Thymus (tissue), 11 donors: ENCODE data around the gene BUB3. TPM values are rescaled to one million over a fixed set of nuclear protein-coding genes. Genes with fewer than 3 reads are reported as not detected.
"Not testable (repeated sequence)": the region's sequence is repeated elsewhere in the genome, so short reads cannot be mapped to it uniquely, and the experiment has no call there.

Source experiments
- DNase-seq, 9 donors: peaks; one replicate each; pipeline ENCODE4 v3.0.0-alpha.2; 2013; ENCODE audit warnings: low spot score in 9 of 9, low read depth in 6 of 9, missing footprints in 1 of 9
- H3K27ac ChIP-seq, 2 donors: one replicate each; pipeline ENCODE4 v1.5.1; 2013; ENCODE audit warnings: control low read depth in 1 of 2, low read depth in 1 of 2, low read length in 1 of 2, mild to moderate bottlenecking in 1 of 2, moderate library complexity in 1 of 2
- H3K27me3 ChIP-seq, 2 donors: one replicate each; pipeline ENCODE4 v1.5.1; 2013; ENCODE audit warnings: low read length in 1 of 2; ENCODE audit not compliant: control insufficient read depth in 2 of 2, insufficient read depth in 1 of 2
- H3K36me3 ChIP-seq, 2 donors: one replicate each; pipeline ENCODE4 v1.5.1; 2013; ENCODE audit warnings: low read length in 1 of 2, mild to moderate bottlenecking in 1 of 2, moderate library complexity in 1 of 2; ENCODE audit not compliant: control insufficient read depth in 2 of 2, insufficient read depth in 2 of 2
- H3K4me1 ChIP-seq, 2 donors: one replicate each; pipeline ENCODE4 v1.5.1; 2013; ENCODE audit warnings: low read length in 2 of 2; ENCODE audit not compliant: control insufficient read depth in 2 of 2, insufficient read depth in 2 of 2
- H3K4me3 ChIP-seq, 2 donors: one replicate each; pipeline ENCODE4 v1.5.1; 2013; ENCODE audit warnings: low read length in 2 of 2, control low read depth in 1 of 2, mild to moderate bottlenecking in 1 of 2
- H3K9me3 ChIP-seq, 2 donors: one replicate each; pipeline ENCODE4 v1.5.1; 2013; ENCODE audit warnings: low read length in 1 of 2, mild to moderate bottlenecking in 1 of 2; ENCODE audit not compliant: control insufficient read depth in 2 of 2, insufficient read depth in 1 of 2
- WGBS: extraction: QIAGEN DNeasy Blood & Tissue Kit; methylation state at CpG from one replicate; pipeline ENCODE4 v1.1.7; 2013; 5-methylcytosine and 5-hydroxymethylcytosine counted together
- polyA plus RNA-seq: library from polyadenylated mRNA; stranded (reverse); fragments of 200-250 nt; gene quantifications from one replicate; pipeline ENCODE4 v1.2.3, GENCODE V29; 2013
- total RNA-seq: library from RNA; stranded (reverse); fragments of 120-200 nt; gene quantifications from one replicate; pipeline ENCODE4 v1.2.4, GENCODE V29; 2013
- donor health status: healthy.

The BUB3 gene
- total and polyA plus RNA-seq, 2 donors = 76.6 to 163 TPM

- H3K9me3 ChIP-seq = no peaks in the 10 kb centered on the region
- no peak overlapping the region for H3K4me3 ChIP-seq
- no peak for DNase-seq
- H3K36me3 ChIP-seq = peaks cover 35 to 68% of the 10 kb centered on the region in 2 donors
- WGBS = 97% methylated on average over 2 of the region's 2 CpGs
- no peak overlapping the region for H3K27ac ChIP-seq
- no peaks in the 10 kb centered on the region for H3K27me3 ChIP-seq
- peaks cover 6 to 8% of the 10 kb centered on the region in 2 donors for H3K4me1 ChIP-seq
Observed at GRCh38 chr10:123164319-123164718, 10.1 kb downstream of the BUB3 start.

- WGBS = 96% methylated on average over 4 of the region's 4 CpGs
- no peak for DNase-seq
- Histone ChIP-seq H3K9me3 (no peaks in the 10 kb centered on the region), H3K27ac (no peak overlapping the region), H3K4me1 (peaks cover 3 to 4% of the 10 kb centered on the region in 2 donors), H3K4me3 (no peak overlapping the region), H3K27me3 (no peaks in the 10 kb centered on the region), H3K36me3 (peaks cover 40 to 75% of the 10 kb centered on the region in 2 donors)
Observed at GRCh38 chr10:123165445-123166072, 11.4 kb downstream of the BUB3 start.

GRCh38 chr10:123166618-123167017 is 12.4 kb downstream of the BUB3 start:
- WGBS = 98% methylated on average over 2 of the region's 2 CpGs
- H3K36me3 ChIP-seq = peaks cover 40 to 76% of the 10 kb centered on the region in 2 donors
- no peaks in the 10 kb centered on the region for H3K27me3 ChIP-seq
- no peak overlapping the region for H3K4me3 ChIP-seq
- no peak for DNase-seq
- H3K9me3 ChIP-seq = no peaks in the 10 kb centered on the region
- no peak overlapping the region for H3K27ac ChIP-seq
- H3K4me1 ChIP-seq = no peaks in the 10 kb centered on the region

- no peak overlapping the region for H3K4me3 ChIP-seq
- H3K27ac ChIP-seq = no peak overlapping the region
- no peak for DNase-seq
- peaks cover 25 to 50% of the 10 kb centered on the region in 2 donors for H3K36me3 ChIP-seq
- WGBS = over 99% methylated on average over 4 of the region's 4 CpGs
- no peaks in the 10 kb centered on the region for H3K4me1 ChIP-seq
- no peaks in the 10 kb centered on the region for H3K27me3 ChIP-seq
- no peaks in the 10 kb centered on the region for H3K9me3 ChIP-seq
Observed at GRCh38 chr10:123170961-123171360, 16.8 kb downstream of the BUB3 start.

GRCh38 chr10:123171616-123172015 is 17.4 kb downstream of the BUB3 start:
- DNase-seq, H3K9me3 ChIP-seq, H3K4me3 ChIP-seq, H3K27me3 ChIP-seq, H3K27ac ChIP-seq, H3K4me1 ChIP-seq: not testable (repeated sequence)
- peaks cover 23 to 46% of the 10 kb centered on the region in 2 donors for H3K36me3 ChIP-seq
- 98% methylated on average over 10 of the region's 10 CpGs for WGBS

- Histone ChIP-seq H3K36me3 (peaks cover 3 to 28% of the 10 kb centered on the region in 2 donors), H3K4me1 (no peaks in the 10 kb centered on the region), H3K27ac (no peak overlapping the region), H3K27me3 (no peaks in the 10 kb centered on the region), H3K4me3 (no peak overlapping the region), H3K9me3 (no peaks in the 10 kb centered on the region)
- no peak for DNase-seq
- WGBS = 95% methylated on average over 9 of the region's 9 CpGs
Observed at GRCh38 chr10:123175389-123176387, 21.5 kb downstream of the BUB3 start.

GRCh38 chr10:123178390-123178789 is 24.2 kb downstream of the BUB3 start:
- H3K36me3 ChIP-seq = peaks cover 3 to 19% of the 10 kb centered on the region in 2 donors
- H3K4me1 ChIP-seq, H3K4me3 ChIP-seq, DNase-seq, H3K27ac ChIP-seq, H3K9me3 ChIP-seq, H3K27me3 ChIP-seq: not testable (repeated sequence)
- 96% methylated on average over 4 of the region's 4 CpGs for WGBS

- H3K4me1 ChIP-seq = no peaks in the 10 kb centered on the region
- H3K9me3 ChIP-seq = peaks cover 2 to 9% of the 10 kb centered on the region in 2 donors
Observed at GRCh38 chr10:123180101-123181090, 26.2 kb downstream of the BUB3 start.

More at GRCh38 chr10:123180101-123181090, 26.2 kb downstream of the BUB3 start:
- H3K4me3 ChIP-seq = no peak overlapping the region
- H3K27me3 ChIP-seq = no peaks in the 10 kb centered on the region
- H3K36me3 ChIP-seq = peaks cover 7 to 13% of the 10 kb centered on the region in 2 donors
- over 99% methylated on average over 7 of the region's 7 CpGs for WGBS
- H3K27ac ChIP-seq = no peak overlapping the region
- DNase-seq = no peak
